Loucy (cell line): ENCODE results near the gene SCARF1.

ENCODE experiments used
- EZH2phosphoT487 ChIP-seq: fragments of 200-600 bp; IDR thresholded peaks from 2 replicates; pipeline ENCODE4 v1.6.1; 2018; ENCODE audit warnings: antibody characterized with exemption, mild to moderate bottlenecking, moderate library complexity, borderline replicate concordance
- TF ChIP-seq, protein P1 (sequence below): fragments of 200-600 bp; sonication (generic); conservative IDR thresholded peaks from 2 replicates; pipeline ENCODE4 v1.5.1; 2014; ENCODE audit warnings: mild to moderate bottlenecking, antibody characterized with exemption, low read length

- TF ChIP-seq, protein P1, sequence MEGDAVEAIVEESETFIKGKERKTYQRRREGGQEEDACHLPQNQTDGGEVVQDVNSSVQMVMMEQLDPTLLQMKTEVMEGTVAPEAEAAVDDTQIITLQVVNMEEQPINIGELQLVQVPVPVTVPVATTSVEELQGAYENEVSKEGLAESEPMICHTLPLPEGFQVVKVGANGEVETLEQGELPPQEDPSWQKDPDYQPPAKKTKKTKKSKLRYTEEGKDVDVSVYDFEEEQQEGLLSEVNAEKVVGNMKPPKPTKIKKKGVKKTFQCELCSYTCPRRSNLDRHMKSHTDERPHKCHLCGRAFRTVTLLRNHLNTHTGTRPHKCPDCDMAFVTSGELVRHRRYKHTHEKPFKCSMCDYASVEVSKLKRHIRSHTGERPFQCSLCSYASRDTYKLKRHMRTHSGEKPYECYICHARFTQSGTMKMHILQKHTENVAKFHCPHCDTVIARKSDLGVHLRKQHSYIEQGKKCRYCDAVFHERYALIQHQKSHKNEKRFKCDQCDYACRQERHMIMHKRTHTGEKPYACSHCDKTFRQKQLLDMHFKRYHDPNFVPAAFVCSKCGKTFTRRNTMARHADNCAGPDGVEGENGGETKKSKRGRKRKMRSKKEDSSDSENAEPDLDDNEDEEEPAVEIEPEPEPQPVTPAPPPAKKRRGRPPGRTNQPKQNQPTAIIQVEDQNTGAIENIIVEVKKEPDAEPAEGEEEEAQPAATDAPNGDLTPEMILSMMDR: no peak
- no peak for TF ChIP-seq EZH2phosphoT487
Measured at GRCh38 chr17:1651559-1651844, 6.0 kb upstream of the SCARF1 start.
